Kidney epithelial cell (primary cell): ENCODE measurements around the gene KLK12. TPM values are rescaled to one million over a fixed set of nuclear protein-coding genes. Genes with fewer than 3 reads are reported as not detected.

Experiments used
- DNase-seq: peaks from one replicate; pipeline ENCODE4 v3.0.0-alpha.2; 2010; ENCODE audit warnings: low read depth
- H3K27me3 ChIP-seq: 2 replicates; pipeline ENCODE4 v1.6.0; 2011; ENCODE audit warnings: low read length; ENCODE audit not compliant: control insufficient read depth, insufficient read depth
- H3K36me3 ChIP-seq: 2 replicates; pipeline ENCODE4 v1.5.1; 2011; ENCODE audit warnings: low read length; ENCODE audit not compliant: control insufficient read depth, insufficient read depth
- H3K4me3 ChIP-seq: 2 replicates; pipeline ENCODE4 v1.5.1; 2011; ENCODE audit warnings: low read depth, mild to moderate bottlenecking, control low read depth, low read length
- total RNA-seq: library from RNA; depleted of rRNA; stranded (reverse); fragments of >200 nt; gene quantifications from 2 replicates; pipeline ENCODE4 v1.2.3, GENCODE V29; 2015
- TF ChIP-seq, protein P1 (sequence below): IDR thresholded peaks from 2 replicates; pipeline ENCODE4 v1.5.1; 2011; ENCODE audit warnings: mild to moderate bottlenecking, moderate library complexity, low read length, control low read depth, inconsistent platforms; ENCODE audit not compliant: insufficient read depth, poor library complexity, severe bottlenecking

KLK12 gene
- total RNA-seq, 1 donor from 2014 or later: not detected

- H3K4me3 ChIP-seq: no peak overlapping the region
- TF ChIP-seq, protein P1, sequence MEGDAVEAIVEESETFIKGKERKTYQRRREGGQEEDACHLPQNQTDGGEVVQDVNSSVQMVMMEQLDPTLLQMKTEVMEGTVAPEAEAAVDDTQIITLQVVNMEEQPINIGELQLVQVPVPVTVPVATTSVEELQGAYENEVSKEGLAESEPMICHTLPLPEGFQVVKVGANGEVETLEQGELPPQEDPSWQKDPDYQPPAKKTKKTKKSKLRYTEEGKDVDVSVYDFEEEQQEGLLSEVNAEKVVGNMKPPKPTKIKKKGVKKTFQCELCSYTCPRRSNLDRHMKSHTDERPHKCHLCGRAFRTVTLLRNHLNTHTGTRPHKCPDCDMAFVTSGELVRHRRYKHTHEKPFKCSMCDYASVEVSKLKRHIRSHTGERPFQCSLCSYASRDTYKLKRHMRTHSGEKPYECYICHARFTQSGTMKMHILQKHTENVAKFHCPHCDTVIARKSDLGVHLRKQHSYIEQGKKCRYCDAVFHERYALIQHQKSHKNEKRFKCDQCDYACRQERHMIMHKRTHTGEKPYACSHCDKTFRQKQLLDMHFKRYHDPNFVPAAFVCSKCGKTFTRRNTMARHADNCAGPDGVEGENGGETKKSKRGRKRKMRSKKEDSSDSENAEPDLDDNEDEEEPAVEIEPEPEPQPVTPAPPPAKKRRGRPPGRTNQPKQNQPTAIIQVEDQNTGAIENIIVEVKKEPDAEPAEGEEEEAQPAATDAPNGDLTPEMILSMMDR: no peak
- no peaks in the 10 kb centered on the region for H3K27me3 ChIP-seq
- H3K36me3 ChIP-seq: no peaks in the 10 kb centered on the region
- DNase-seq: no peak
These were observed 5.1 kb downstream of the KLK12 start for GRCh38 chr19:51029718-51030117.

GRCh38 chr19:51027873-51028272 is 6.9 kb downstream of the KLK12 start:
- TF ChIP-seq, protein P1: no peak

DNA sequence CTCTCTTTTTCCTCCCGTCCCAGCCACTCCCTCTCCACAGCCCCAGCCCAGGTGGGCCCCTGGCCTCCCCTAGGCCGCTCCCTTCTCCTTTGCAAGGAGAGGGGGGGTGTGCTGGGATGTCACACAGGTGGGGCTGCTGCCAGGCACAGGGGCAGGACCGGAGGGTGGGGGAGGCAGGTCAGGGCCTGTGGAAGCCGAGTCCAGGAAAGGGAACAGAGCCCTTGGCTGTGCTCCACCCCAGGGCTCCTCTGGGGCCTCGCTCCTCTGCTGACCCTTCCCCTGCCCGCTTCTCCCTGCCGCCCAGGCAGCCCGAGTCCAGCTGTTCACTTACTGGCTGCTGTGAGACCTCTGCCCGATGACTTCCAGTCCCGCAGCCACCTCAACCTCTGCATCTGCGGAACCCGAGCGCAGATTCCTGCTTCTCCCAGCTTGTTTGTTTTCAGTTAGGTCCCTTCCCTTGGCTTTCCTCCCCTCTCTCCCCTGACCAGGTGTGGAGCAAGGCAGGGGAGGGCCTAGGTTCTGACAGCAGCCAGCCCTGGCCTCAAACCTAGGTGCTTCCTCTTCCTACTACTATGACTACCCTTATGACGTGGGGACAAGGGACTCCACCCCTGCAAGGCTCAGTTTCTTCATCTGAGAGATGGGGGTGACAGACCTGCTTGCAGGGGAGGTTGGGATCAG is 7.5 kb downstream of the KLK12 start:
- Histone ChIP-seq H3K36me3 (no peaks in the 10 kb centered on the region), H3K27me3 (peaks cover 2% of the 10 kb centered on the region), H3K4me3 (no peak overlapping the region)
- TF ChIP-seq, protein P1: no peak
- DNase-seq: no peak

More at GRCh38 chr19:51027873-51028272, 6.9 kb downstream of the KLK12 start:
- Histone ChIP-seq H3K27me3 (peaks cover under 1% of the 10 kb centered on the region), H3K36me3 (no peaks in the 10 kb centered on the region), H3K4me3 (no peak overlapping the region)
- DNase-seq: no peak

DNA sequence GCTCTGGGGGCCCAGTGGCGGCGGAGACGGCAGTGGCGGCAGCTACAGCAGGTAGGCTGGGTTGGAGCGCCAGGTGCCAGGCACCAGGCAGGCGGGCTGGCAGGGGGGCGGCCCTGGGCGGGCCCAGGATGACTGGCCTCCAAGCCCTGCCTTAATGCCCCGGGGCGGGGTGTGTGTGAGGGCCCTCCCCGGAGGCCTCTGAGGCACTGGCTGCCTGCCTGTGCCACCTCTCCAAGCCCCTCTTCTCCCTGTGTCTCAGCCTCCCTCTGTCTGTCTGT is 8.3 kb downstream of the KLK12 start, which contains the start of gene KLK11:
Gene KLK11, minus strand, starts transcription at position 63 of the 278 bp plus-strand sequence. CDS start 985 bp downstream, outside the sequence.
- DNase-seq: no peak
- no peak within 1 kb of the TSS for H3K4me3 ChIP-seq
- TF ChIP-seq, protein P1: no peak
- peaks cover 2% of the 10 kb centered on the region for H3K27me3 ChIP-seq
- no peaks in the 10 kb centered on the region for H3K36me3 ChIP-seq

GRCh38 chr19:51025809-51026553 is 8.8 kb downstream of the KLK12 start:
- DNase-seq: no peak
- H3K4me3 ChIP-seq: no peak overlapping the region
- TF ChIP-seq, protein P1: no peak
- peaks cover 2% of the 10 kb centered on the region for H3K27me3 ChIP-seq
- H3K36me3 ChIP-seq: no peaks in the 10 kb centered on the region
